H1 (cell line): ENCODE results near the gene SLC4A1. TPM values are rescaled to one million over a fixed set of nuclear protein-coding genes. Genes with fewer than 3 reads are reported as not detected.
A peak's percentile ranks its signal among the peaks of the same experiment; 100 is the strongest.

Source experiments
- CTCF ChIA-PET: fragments of 300-600 bp; sonication (Branson Sonifier 250); formaldehyde crosslinking; loops from one replicate; lab custom pipeline; 2021; ENCODE audit not compliant: partially characterized antibody; lab: Charles Lee
- POLR2A ChIA-PET: fragments of 300-600 bp; sonication (Branson Sonifier 250); formaldehyde crosslinking; loops from one replicate; lab custom pipeline; 2021; ENCODE audit warnings: inconsistent platforms; ENCODE audit not compliant: partially characterized antibody; lab: Charles Lee
- DNase-seq, 2 experiments: peaks; one replicate each; pipeline versions ENCODE4 v3.0.0 to v3.0.0-alpha.2; 2010 to 2022; ENCODE audit warnings: low spot score in 2 of 2, low read depth in 1 of 2, mixed read lengths in 1 of 2
- FAIRE-seq: peaks from 2 replicates; lab custom pipeline; 2011; peaks lifted over from hg19 to GRCh38; lab: Jason Lieb, UNC
- H2AFZ ChIP-seq: 2 replicates; pipeline ENCODE4 v1.8.1; 2012; ENCODE audit warnings: low read length, inconsistent platforms
- H2AK5ac ChIP-seq: 2 replicates; pipeline ENCODE4 v1.6.1; 2013; ENCODE audit warnings: low read depth, low read length
- H2BK120ac ChIP-seq: replicated peaks from 2 replicates; pipeline ENCODE3; 2013; ENCODE audit warnings: low read depth, low read length, inconsistent platforms
- H2BK12ac ChIP-seq: 2 replicates; pipeline ENCODE4 v1.6.1; 2013; ENCODE audit warnings: low read depth, low read length
- H2BK15ac ChIP-seq: 2 replicates; pipeline ENCODE4 v1.6.1; 2013; ENCODE audit warnings: low read length
- H2BK20ac ChIP-seq: 2 replicates; pipeline ENCODE4 v1.6.1; 2013; ENCODE audit warnings: low read length
- H2BK5ac ChIP-seq: 2 replicates; pipeline ENCODE4 v1.6.1; 2013; ENCODE audit warnings: low read depth, low read length
- H3K14ac ChIP-seq: 2 replicates; pipeline ENCODE4 v1.6.1; 2013; ENCODE audit warnings: inconsistent platforms; ENCODE audit not compliant: insufficient read length
- H3K18ac ChIP-seq: 2 replicates; pipeline ENCODE4 v1.6.1; 2013; ENCODE audit warnings: low read length; ENCODE audit errors: extremely low read depth
- H3K23ac ChIP-seq: 2 replicates; pipeline ENCODE4 v1.6.1; 2013; ENCODE audit warnings: inconsistent platforms; ENCODE audit not compliant: insufficient read length
- H3K23me2 ChIP-seq: 2 replicates; pipeline ENCODE4 v1.6.1; 2013; ENCODE audit warnings: low read depth, low read length
- H3K27ac ChIP-seq: 2 replicates; pipeline ENCODE4 v1.6.1; 2011; ENCODE audit warnings: low read depth, low read length, inconsistent platforms
- H3K27me3 ChIP-seq, 4 experiments: replicated peaks in 1 of 4; 1 replicate in 1 of 4; 2 replicates in 3 of 4; pipeline versions ENCODE4 v1.6.1 to v1.8.1; 2011 to 2013; ENCODE audit warnings: low read length in 3 of 4, mild to moderate bottlenecking in 3 of 4, inconsistent platforms in 2 of 4, mixed read lengths in 2 of 4, moderate library complexity in 1 of 4; ENCODE audit not compliant: control insufficient read depth in 3 of 4, insufficient read depth in 3 of 4; ENCODE audit errors: extremely low read depth in 1 of 4
- H3K36me3 ChIP-seq, 4 experiments: 2 replicates each; pipeline versions ENCODE4 v1.6.1 to v1.8.1; 2011 to 2013; ENCODE audit warnings: mild to moderate bottlenecking in 4 of 4, low read length in 3 of 4, moderate library complexity in 2 of 4, control low read depth in 1 of 4, inconsistent platforms in 1 of 4; ENCODE audit not compliant: insufficient read depth in 4 of 4, control insufficient read depth in 2 of 4
- H3K4ac ChIP-seq: replicated peaks from 2 replicates; pipeline ENCODE3; 2013; ENCODE audit warnings: low read length, low read depth, mixed read lengths, inconsistent platforms; ENCODE audit not compliant: insufficient read length
- H3K4me1 ChIP-seq, 4 experiments: replicated peaks in 1 of 4; 1 replicate in 1 of 4; 2 replicates in 3 of 4; pipeline versions ENCODE4 v1.6.1 to v1.8.1; 2011 to 2013; ENCODE audit warnings: low read length in 3 of 4, inconsistent platforms in 2 of 4, mixed read lengths in 1 of 4; ENCODE audit not compliant: insufficient read depth in 4 of 4, control insufficient read depth in 3 of 4
- H3K4me2 ChIP-seq, 2 experiments: 2 replicates each; pipeline versions ENCODE4 v1.6.1 to v1.8.1; 2011 to 2013; ENCODE audit warnings: low read depth in 2 of 2, low read length in 2 of 2, control low read depth in 1 of 2, inconsistent platforms in 1 of 2, mild to moderate bottlenecking in 1 of 2; ENCODE audit not compliant: insufficient read depth in 1 of 2
- H3K4me3 ChIP-seq, 4 experiments: fragments of 200-600, 300-600 bp in 1 of 4; sonication (generic), shearing (Covaris generic), sonication (Bioruptor Twin) in 1 of 4; 2 replicates each; pipeline versions ENCODE4 v1.5.1 to v1.8.1; 2011 to 2016; ENCODE audit warnings: low read length in 4 of 4, low read depth in 3 of 4, control low read depth in 2 of 4, inconsistent platforms in 2 of 4, mild to moderate bottlenecking in 2 of 4, mixed read lengths in 1 of 4, moderate library complexity in 1 of 4; ENCODE audit not compliant: insufficient read depth in 2 of 4; ENCODE audit errors: extremely low read depth in 1 of 4
- H3K56ac ChIP-seq: replicated peaks from 2 replicates; pipeline ENCODE3; 2013; ENCODE audit warnings: low read depth, mild to moderate bottlenecking, mixed read lengths, low read length, inconsistent platforms; ENCODE audit not compliant: insufficient read length
- H3K79me1 ChIP-seq: 2 replicates; pipeline ENCODE4 v1.6.1; 2013; ENCODE audit warnings: low read depth, low read length, control low read depth
- H3K79me2 ChIP-seq, 2 experiments: 2 replicates each; pipeline versions ENCODE4 v1.6.1 to v1.8.1; 2012 to 2013; ENCODE audit warnings: low read length in 2 of 2, mild to moderate bottlenecking in 2 of 2, inconsistent platforms in 1 of 2; ENCODE audit not compliant: insufficient read depth in 2 of 2, control insufficient read depth in 1 of 2
- H3K9ac ChIP-seq, 4 experiments: replicated peaks in 1 of 4; 1 replicate in 1 of 4; 2 replicates in 3 of 4; pipeline versions ENCODE4 v1.6.1 to v1.8.1; 2011 to 2013; ENCODE audit warnings: low read depth in 3 of 4, low read length in 3 of 4, control low read depth in 2 of 4, mild to moderate bottlenecking in 2 of 4, moderate library complexity in 2 of 4, inconsistent platforms in 1 of 4; ENCODE audit errors: extremely low read depth in 1 of 4
- H3K9me3 ChIP-seq, 2 experiments: 2 replicates each; pipeline versions ENCODE4 v1.6.1 to v1.8.1; 2012 to 2013; ENCODE audit warnings: mild to moderate bottlenecking in 2 of 2, moderate library complexity in 2 of 2, control low read depth in 1 of 2, inconsistent platforms in 1 of 2, low read depth in 1 of 2, low read length in 1 of 2, mixed read lengths in 1 of 2; ENCODE audit not compliant: insufficient read depth in 2 of 2
- H4K20me1 ChIP-seq, 2 experiments: replicated peaks in 1 of 2; 2 replicates each; pipeline versions ENCODE3 to v1.8.1; 2011 to 2013; ENCODE audit warnings: inconsistent platforms in 2 of 2, low read length in 2 of 2, mild to moderate bottlenecking in 1 of 2; ENCODE audit not compliant: insufficient read depth in 2 of 2, control insufficient read depth in 1 of 2
- H4K5ac ChIP-seq: 2 replicates; pipeline ENCODE4 v1.6.1; 2013; ENCODE audit warnings: low read length, low read depth, mixed read lengths, inconsistent platforms; ENCODE audit not compliant: insufficient read length
- H4K8ac ChIP-seq: 2 replicates; pipeline ENCODE4 v1.8.0; 2013; ENCODE audit warnings: mild to moderate bottlenecking, moderate library complexity, low read length, inconsistent platforms; ENCODE audit not compliant: insufficient read depth; ENCODE audit errors: extremely low read depth
- H4K91ac ChIP-seq: replicated peaks from 2 replicates; pipeline ENCODE3; 2013; ENCODE audit warnings: low read length, mixed read lengths, inconsistent platforms; ENCODE audit not compliant: insufficient read length
- BRCA1 ChIP-seq: IDR thresholded peaks from 2 replicates; pipeline ENCODE4 v1.6.1; 2012; ENCODE audit warnings: low read depth, low read length, improper control_type of control experiment
- WGBS, 2 experiments: shearing (Covaris generic) in 1 of 2; methylation state at CpG; one replicate each; pipeline versions ENCODE4 v1.1.6 to v1.1.7; 2013 to 2015; ENCODE audit warnings: low lambda C conversion rate in 2 of 2, mixed read lengths in 2 of 2, inconsistent platforms in 1 of 2, low coverage in 1 of 2, missing lambda C conversion rate in 1 of 2; ENCODE audit not compliant: insufficient replicate concordance in 2 of 2, insufficient coverage in 1 of 2, insufficient read length in 1 of 2; ENCODE audit errors: extremely low coverage in 1 of 2, missing lambda C conversion rate in 1 of 2; 5-methylcytosine and 5-hydroxymethylcytosine counted together
- polyA plus RNA-seq, 7 experiments: library from polyadenylated mRNA; depleted of rRNA in 3 of 7; stranded (reverse) in 5 of 7; unstranded in 2 of 7; fragments of >200 nt in 5 of 7; fragments of 200-250 nt in 2 of 7; gene quantifications; 1 replicate in 5 of 7; 2 replicates in 1 of 7; 4 replicates in 1 of 7; pipeline versions ENCODE4 v1.2.1 to v1.2.3, GENCODE V29; 2011 to 2013; ENCODE audit warnings: missing spikeins in 2 of 7, mixed read lengths in 2 of 7
- total RNA-seq: library from RNA; stranded (reverse); fragmentation: NEBNext Ultra II Directional; extraction: Animal tissue kit (Norgen Biotek cat#: 25700); gene quantifications from 2 replicates; pipeline ENCODE4 v1.2.1, GENCODE V29; 2021

The SLC4A1 gene
- total and polyA plus RNA-seq, 2 of the 8 experiments (the other 6 are each of a cell fraction or from before 2014, with no cell fraction given) = 0.08 TPM; not detected in 1

- Histone ChIP-seq H3K4me3 (no peak overlapping the region), H3K9ac (no peak overlapping the region), H3K23me2 (no peaks in the 10 kb centered on the region; the same call in 1 of the 2 replicates), H3K36me3 (no peaks in the 10 kb centered on the region), H3K4me2 (no peak overlapping the region), H3K4ac (no peak overlapping the region), H2BK120ac (no peak overlapping the region), H2BK20ac (no peak overlapping the region), H2BK12ac (peak overlapping the region; percentile 27; the same call in 1 of the 2 replicates), H2AK5ac (no peak overlapping the region), H3K23ac (no peak overlapping the region), H3K56ac (no peak overlapping the region), H3K18ac (peak overlapping the region; percentile 13; the same call in 1 of the 2 replicates), H3K27ac (no peak overlapping the region), H3K79me1 (no peaks in the 10 kb centered on the region), H3K27me3 (no peaks in the 10 kb centered on the region), H3K79me2 (no peaks in the 10 kb centered on the region), H4K5ac (no peak overlapping the region), H2AFZ (no peak overlapping the region), H4K91ac (no peak overlapping the region), H4K8ac (no peak overlapping the region), H2BK15ac (no peak overlapping the region; the same call in 1 of the 2 replicates), H4K20me1 (no peaks in the 10 kb centered on the region), H2BK5ac (no peak overlapping the region), H3K9me3 (no peaks in the 10 kb centered on the region), H3K4me1 (peaks cover 0 to 3% (median 0%) of the 10 kb centered on the region in 4 experiments; a peak in 2 of 7 replicates), H3K14ac (no peak overlapping the region)
- CTCF ChIA-PET = interaction anchor here (0.9 to 1.8 kb wide), 6 partner anchors 11 to 261 kb away, joined by 3 to 4 read pairs (median 3); no protein-coding TSS in a partner anchor
- 89% methylated on average over 10 of the region's 10 CpGs; no CpG with 5 or more reads in 1 of the 2 experiments for WGBS, 2 experiments
- no peak for FAIRE-seq
- DNase-seq = no peak
- POLR2A ChIA-PET = interaction anchor here (1.1 to 2.3 kb wide), 3 partner anchors 10 to 33 kb away, joined by 3 to 6 read pairs (median 5); partner anchors contain the start of gene UBTF
- TF ChIP-seq BRCA1 = no peak
Observed at GRCh38 chr17:44247876-44248736, 19.8 kb downstream of the SLC4A1 start.
